ENCODE data around the gene ERAL1. TPM values are rescaled to one million over a fixed set of nuclear protein-coding genes. Genes with fewer than 3 reads are reported as not detected.

The ERAL1 gene
- total RNA-seq, 4 donors from 2014 or later: 26.4 to 52.8 (median 36.2) TPM

- Histone ChIP-seq H3K27me3 (no peaks in the 10 kb centered on the region), H3K4me1 (peaks cover 0 to 47% (median 11%) of the 10 kb centered on the region in 4 donors), H3K4me3 (no peak overlapping the region), H3K9me3 (no peaks in the 10 kb centered on the region), H3K36me3 (peaks cover 9 to 79% (median 38%) of the 10 kb centered on the region in 3 donors), H3K27ac (peak overlapping the region; percentile 44 to 85 (median 64))
- TF ChIP-seq EP300 (IDR thresholded peaks at IDR 0.05) (no peak), POLR2A (IDR thresholded peaks at IDR 0.05) (no peak)
- TF ChIP-seq, protein P1, sequence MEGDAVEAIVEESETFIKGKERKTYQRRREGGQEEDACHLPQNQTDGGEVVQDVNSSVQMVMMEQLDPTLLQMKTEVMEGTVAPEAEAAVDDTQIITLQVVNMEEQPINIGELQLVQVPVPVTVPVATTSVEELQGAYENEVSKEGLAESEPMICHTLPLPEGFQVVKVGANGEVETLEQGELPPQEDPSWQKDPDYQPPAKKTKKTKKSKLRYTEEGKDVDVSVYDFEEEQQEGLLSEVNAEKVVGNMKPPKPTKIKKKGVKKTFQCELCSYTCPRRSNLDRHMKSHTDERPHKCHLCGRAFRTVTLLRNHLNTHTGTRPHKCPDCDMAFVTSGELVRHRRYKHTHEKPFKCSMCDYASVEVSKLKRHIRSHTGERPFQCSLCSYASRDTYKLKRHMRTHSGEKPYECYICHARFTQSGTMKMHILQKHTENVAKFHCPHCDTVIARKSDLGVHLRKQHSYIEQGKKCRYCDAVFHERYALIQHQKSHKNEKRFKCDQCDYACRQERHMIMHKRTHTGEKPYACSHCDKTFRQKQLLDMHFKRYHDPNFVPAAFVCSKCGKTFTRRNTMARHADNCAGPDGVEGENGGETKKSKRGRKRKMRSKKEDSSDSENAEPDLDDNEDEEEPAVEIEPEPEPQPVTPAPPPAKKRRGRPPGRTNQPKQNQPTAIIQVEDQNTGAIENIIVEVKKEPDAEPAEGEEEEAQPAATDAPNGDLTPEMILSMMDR (IDR thresholded peaks at IDR 0.05): no peak
- WGBS, 2 donors: 31 to 37% methylated on average over 6 of the region's 6 CpGs
- DNase-seq (ENCODE audit: low spot score in 2 of 2): peak in 1 of 2 donors; percentile 57
These were observed 53.9 kb downstream of the ERAL1 start for GRCh38 chr17:28908640-28909167.

GRCh38 chr17:28910534-28910933, 55.7 kb downstream of the ERAL1 start:
- no peak overlapping the region for H3K27ac ChIP-seq
- no peaks in the 10 kb centered on the region for H3K9me3 ChIP-seq
- WGBS, 2 donors: 93 to 100% methylated on average over 1 of the region's 1 CpG
- H3K36me3 ChIP-seq: peaks cover 9 to 97% (median 53%) of the 10 kb centered on the region in 3 donors
- no peak for DNase-seq (ENCODE audit: low spot score in 2 of 2)
- no peak overlapping the region for H3K4me3 ChIP-seq
- H3K4me1 ChIP-seq: peaks cover 0 to 40% (median 11%) of the 10 kb centered on the region in 4 donors
- TF ChIP-seq, protein P1 (IDR thresholded peaks at IDR 0.05): no peak
- TF ChIP-seq EP300 (IDR thresholded peaks at IDR 0.05) (no peak), POLR2A (IDR thresholded peaks at IDR 0.05) (no peak)
- no peaks in the 10 kb centered on the region for H3K27me3 ChIP-seq

Small RNA genes lying within 50 kb of the gene (small RNA-seq; reads per million reads assigned to genes)
- not detected for gene RF00019

Other genes starting within 250 kb of the ERAL1 start
- 10 to 100 TPM in 3 of 4 donors, 1 to 10 TPM in 1; 5.7 to 34.5 (median 16.2) TPM for gene RSKR, start 240.8 kb upstream of the ERAL1 start, total RNA-seq
- 100 to 1,000 TPM in 3 of 4 donors, 10 to 100 TPM in 1; 95.1 to 133 (median 111) TPM for gene BLTP2, start 209.9 kb upstream of the ERAL1 start, total RNA-seq
- 10 to 100 TPM; 26.7 to 45.3 (median 32.4) TPM for gene SDF2, start 193.1 kb upstream of the ERAL1 start, total RNA-seq
- 100 to 1,000 TPM in 1 of 4 donors, 10 to 100 TPM in 3; 56.4 to 101 (median 66.6) TPM for gene SUPT6H, start 192.8 kb upstream of the ERAL1 start, total RNA-seq
- gene PROCA1, start 143.1 kb upstream of the ERAL1 start, total RNA-seq: 1 to 10 TPM; 2.1 to 6.3 (median 4.6) TPM
- 100 to 1,000 TPM; 189 to 298 (median 196) TPM for gene RAB34, start 137.1 kb upstream of the ERAL1 start, total RNA-seq
- 100 to 1,000 TPM; 431 to 573 (median 517) TPM for gene RPL23A, start 135.0 kb upstream of the ERAL1 start, total RNA-seq
- gene TLCD1, start 128.8 kb upstream of the ERAL1 start, total RNA-seq: 1 to 10 TPM in 1 of 4 donors, under 1 TPM in 1, not detected in 2; 0.44 to 1.2 TPM
- 1 to 10 TPM; 2.8 to 6.0 (median 3.5) TPM for gene NEK8, start 126.2 kb upstream of the ERAL1 start, total RNA-seq
- gene TRAF4, start 111.0 kb upstream of the ERAL1 start, total RNA-seq: 10 to 100 TPM; 18.4 to 42.8 (median 30.0) TPM
- 10 to 100 TPM in 2 of 4 donors, 1 to 10 TPM in 2; 6.1 to 17.1 (median 11.4) TPM for gene FAM222B, start 12.2 kb upstream of the ERAL1 start, total RNA-seq
- gene FLOT2, start 42.7 kb downstream of the ERAL1 start, total RNA-seq: 10 to 100 TPM; 54.8 to 84.9 (median 65.2) TPM
- 10 to 100 TPM in 1 of 4 donors, 1 to 10 TPM in 3; 2.4 to 21.9 (median 8.8) TPM for gene DHRS13, start 48.1 kb downstream of the ERAL1 start, total RNA-seq
- 10 to 100 TPM; 45.7 to 95.1 (median 49.6) TPM for gene PHF12, start 96.5 kb downstream of the ERAL1 start, total RNA-seq
- not detected for gene SEZ6, start 151.0 kb downstream of the ERAL1 start, total RNA-seq
- gene PIPOX, start 188.1 kb downstream of the ERAL1 start, total RNA-seq: 1 to 10 TPM in 3 of 4 donors, under 1 TPM in 1; 0.60 to 6.1 (median 2.8) TPM

Measured in tibial nerve (tissue), 4 donors.